ENCODE measurements around the gene SLC9A5. TPM values are rescaled to one million over a fixed set of nuclear protein-coding genes. Genes with fewer than 3 reads are reported as not detected.

Gene SLC9A5
- total and polyA plus RNA-seq, 9 of the 15 experiments (the other 6 are each of a cell fraction or from before 2014, with no cell fraction given) = 0.06 to 3.1 (median 1.2) TPM

GRCh38 chr16:67279296-67280089 is 30.7 kb downstream of the SLC9A5 start, which contains the start of gene PLEKHG4 (continued):
- TF ChIP-seq TFE3 (CRISPR knock-in tag; IDR thresholded peaks at IDR 0.05) (peak; percentile 68), CHAMP1 (IDR thresholded peaks at IDR 0.05) (no peak), CC2D1A (IDR thresholded peaks at IDR 0.05) (no peak), HNRNPUL1 (IDR thresholded peaks at IDR 0.05; ENCODE audit: low read length) (no peak), RBM22 (IDR thresholded peaks at IDR 0.05; ENCODE audit: low read depth, low read length, poor library complexity, severe bottlenecking) (peak; percentile 91), POLR2AphosphoS2 (IDR thresholded peaks at IDR 0.05; ENCODE audit: low read length) (no peak), ZNF436 (CRISPR knock-in tag; IDR thresholded peaks at IDR 0.05) (no peak), CLOCK (CRISPR knock-in tag; IDR thresholded peaks at IDR 0.05; ENCODE audit: borderline replicate concordance) (no peak), MAFK (IDR thresholded peaks at IDR 0.05; ENCODE audit: low read length) (no peak), ZNF184 (CRISPR knock-in tag; IDR thresholded peaks at IDR 0.05) (no peak), GMEB1 (CRISPR knock-in tag; IDR thresholded peaks at IDR 0.05) (peak; percentile 78), CHD1 (IDR thresholded peaks at IDR 0.05; ENCODE audit: low read length) (peak; percentile 14), SP1 (CRISPR knock-in tag; IDR thresholded peaks at IDR 0.05) (no peak), CREB3 (tag; conservative IDR thresholded peaks at IDR 0.05; ENCODE audit: low read depth) (no peak; the same call in 1 of the 2 replicates), POLR2AphosphoS5 (IDR thresholded peaks at IDR 0.05; ENCODE audit: control insufficient read depth, insufficient read depth, low read depth, low read length) (peak; percentile 52; the same call in 1 of the 2 replicates), TEAD2 (tag; IDR thresholded peaks at IDR 0.05) (no peak)

All from K562 (cell line).